HG02938 (cell line): ENCODE measurements around the gene PRRT1B.

Experiments
- ATAC-seq: cut with Tn5 transposase; IDR thresholded peaks from one replicate; pipeline ENCODE4 v1.9.1; 2021; ENCODE audit warnings: mild to moderate bottlenecking, moderate library complexity; ENCODE audit not compliant: unreplicated experiment

The PRRT1B gene

DNA sequence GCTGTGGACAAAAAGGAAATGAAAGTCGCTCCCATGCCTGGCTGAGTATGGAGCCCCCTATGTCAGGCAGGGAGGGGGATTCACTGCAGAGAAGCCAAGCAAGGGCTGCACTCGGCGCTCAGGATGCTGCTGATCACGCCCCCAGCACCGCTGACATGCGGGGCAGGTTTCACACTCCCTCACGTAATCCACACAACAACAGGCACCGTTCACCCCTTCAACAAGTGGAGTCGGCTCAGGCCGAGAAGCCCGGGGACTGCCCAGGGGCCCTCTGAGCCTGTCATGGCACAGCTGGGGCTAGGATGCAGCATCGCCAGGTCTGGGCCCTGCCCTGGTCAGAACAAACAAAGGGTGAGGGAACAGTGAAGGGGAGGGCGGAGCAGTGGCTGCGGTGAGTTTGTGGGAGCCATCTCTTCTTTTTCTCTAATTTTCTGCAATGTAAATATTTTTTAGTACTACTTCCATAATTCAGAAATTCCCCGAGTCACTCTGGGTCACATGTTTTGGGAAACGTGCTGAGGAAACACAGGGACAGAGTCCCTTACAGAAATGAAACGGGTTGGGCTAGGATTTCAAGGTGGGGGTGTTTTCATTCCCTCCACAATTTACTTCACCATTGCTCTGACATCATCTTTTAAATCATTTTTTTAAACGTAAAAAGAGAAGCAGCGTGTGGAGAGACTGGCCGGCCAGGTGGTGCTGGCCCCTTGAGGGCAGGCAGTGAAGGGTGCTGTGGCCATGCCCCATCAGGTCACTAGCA lies 49.8 kb downstream of the PRRT1B start:
- ATAC-seq, result no peak

DNA sequence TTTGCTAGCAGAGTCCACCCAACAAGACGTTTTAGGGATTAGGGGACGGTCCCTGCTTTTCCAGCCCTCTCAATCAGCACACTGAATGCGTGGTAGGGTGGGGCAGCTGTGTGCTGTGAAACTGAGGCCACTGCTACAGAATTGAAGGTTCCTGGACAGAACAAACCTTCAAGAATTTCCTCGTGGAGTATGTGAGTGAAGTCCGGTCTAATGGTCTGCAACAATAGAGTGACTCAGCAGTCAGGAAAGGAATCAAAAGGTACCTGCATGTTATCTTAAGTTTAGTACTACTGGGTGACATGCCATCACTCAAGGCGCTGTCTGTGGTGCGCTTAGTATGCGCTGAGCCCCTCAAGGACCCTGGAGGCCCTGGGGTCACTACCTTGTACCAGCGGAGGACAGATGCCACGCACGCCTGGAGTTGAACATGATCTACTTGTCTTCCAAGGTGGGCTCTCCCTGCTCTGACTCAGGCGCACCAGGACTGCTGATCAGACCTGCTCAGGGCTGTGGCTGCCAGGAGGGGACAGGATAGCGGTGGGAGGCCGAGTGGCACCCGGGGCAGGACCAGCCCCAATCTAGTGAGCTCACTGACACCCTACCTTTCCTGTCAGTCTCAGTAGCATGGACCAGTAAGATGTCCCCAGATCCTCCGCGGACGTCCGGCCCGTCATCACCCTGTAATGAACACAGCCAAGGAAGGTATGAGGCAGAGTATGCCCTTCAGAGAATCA lies 50.5 kb downstream of the PRRT1B start:
- ATAC-seq, result no peak

DNA sequence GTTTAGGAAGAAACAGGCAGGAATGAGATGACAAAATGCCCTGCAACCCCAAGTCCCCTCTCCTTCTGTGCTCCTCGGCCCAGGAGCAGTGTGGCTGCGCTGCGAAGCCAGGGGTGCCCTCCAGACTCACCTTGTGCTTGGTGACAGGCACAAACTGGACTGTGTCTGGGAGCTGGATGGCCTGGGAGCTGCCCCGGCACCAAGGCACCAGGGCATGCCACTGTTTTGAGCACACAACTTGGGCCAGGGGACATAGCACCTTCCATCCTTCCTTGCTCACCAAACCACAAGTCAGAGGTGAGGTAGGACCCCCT lies 51.1 kb downstream of the PRRT1B start:
- ATAC-seq, result no peak

DNA sequence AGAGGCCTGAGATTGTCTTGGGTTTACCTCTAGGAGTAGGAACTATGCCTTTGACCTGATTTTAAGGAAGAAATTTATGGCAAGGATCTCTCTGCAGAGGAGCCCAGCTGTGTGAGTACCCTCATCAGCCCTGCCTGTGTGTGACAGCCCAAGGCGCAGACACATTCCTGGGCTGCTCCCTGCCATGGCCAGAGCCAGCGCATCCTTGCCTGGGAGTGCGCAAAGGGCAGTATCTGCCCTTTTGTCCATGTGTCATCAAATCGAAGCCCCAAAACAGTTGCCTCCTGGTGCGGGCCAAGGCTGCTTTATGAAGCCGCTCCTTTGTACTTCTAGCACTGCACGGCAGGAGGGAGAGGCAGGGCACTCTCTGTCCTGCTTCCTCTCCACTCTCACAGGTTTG lies 51.9 kb downstream of the PRRT1B start:
- no peak for ATAC-seq

DNA sequence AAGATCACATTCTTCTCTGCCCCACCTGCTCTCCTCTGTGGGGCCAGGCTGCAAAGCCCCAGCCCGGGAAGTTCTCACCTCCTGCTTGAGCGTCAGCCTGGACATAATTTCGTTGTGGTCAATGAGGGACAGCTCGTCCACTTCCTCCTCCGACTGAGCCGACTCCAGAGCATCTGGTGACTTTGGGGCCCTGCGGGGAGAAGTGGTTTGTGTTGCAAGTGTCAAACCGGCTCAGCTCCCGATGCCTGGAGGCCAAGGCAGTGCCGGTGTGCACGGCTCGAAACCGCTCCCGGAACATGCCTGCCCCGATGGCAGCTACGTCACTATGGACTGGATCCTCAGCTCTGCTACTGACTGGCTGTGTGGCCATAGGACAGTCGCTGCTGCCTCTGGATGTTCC lies 52.8 kb downstream of the PRRT1B start:
- no peak for ATAC-seq

DNA sequence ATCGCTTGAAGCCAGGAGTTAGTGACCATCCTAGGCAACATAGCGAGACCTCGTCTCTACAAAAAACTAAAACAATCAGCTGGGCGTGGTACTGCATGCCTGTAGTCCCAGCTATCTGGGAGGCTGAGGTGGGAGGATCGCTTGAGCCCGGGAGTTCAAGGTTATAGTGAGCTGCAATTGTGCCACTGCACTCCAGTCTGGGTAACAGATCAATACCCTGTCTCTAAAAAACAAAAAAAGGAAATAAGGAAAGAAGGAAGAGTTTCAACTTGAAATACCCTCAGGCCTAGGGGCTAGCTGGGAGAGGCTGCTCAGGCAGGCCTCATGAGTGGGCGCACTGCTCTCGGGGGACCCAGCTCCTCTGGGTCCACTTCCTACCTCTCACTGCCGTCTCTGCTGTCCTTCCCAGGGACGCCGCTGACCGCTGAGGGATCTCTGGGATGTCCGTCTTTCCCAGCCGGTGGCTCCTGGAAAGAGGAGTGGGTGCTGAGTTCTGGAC lies 56.4 kb downstream of the PRRT1B start:
- ATAC-seq, result no peak

DNA sequence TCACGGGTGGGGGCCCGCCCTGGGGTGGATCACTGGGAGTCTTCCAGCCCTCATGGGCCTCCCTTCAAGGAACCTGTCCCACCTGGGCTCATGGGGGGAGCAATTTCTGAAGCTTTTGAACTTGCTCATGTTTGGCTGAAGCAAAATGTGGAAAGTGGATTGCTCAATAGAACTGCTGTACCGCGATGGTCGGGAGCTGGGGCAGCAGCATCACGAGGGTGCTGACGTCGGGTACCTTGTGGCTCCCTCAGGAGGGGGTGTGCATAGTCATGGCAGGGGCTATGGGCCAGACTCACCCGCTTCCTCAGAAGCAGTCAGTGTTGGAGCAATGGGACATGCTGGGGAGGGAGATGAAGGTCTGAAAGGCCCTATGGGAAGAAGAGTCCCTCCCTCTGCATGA lies 57.9 kb downstream of the PRRT1B start:
- ATAC-seq, result no peak

DNA sequence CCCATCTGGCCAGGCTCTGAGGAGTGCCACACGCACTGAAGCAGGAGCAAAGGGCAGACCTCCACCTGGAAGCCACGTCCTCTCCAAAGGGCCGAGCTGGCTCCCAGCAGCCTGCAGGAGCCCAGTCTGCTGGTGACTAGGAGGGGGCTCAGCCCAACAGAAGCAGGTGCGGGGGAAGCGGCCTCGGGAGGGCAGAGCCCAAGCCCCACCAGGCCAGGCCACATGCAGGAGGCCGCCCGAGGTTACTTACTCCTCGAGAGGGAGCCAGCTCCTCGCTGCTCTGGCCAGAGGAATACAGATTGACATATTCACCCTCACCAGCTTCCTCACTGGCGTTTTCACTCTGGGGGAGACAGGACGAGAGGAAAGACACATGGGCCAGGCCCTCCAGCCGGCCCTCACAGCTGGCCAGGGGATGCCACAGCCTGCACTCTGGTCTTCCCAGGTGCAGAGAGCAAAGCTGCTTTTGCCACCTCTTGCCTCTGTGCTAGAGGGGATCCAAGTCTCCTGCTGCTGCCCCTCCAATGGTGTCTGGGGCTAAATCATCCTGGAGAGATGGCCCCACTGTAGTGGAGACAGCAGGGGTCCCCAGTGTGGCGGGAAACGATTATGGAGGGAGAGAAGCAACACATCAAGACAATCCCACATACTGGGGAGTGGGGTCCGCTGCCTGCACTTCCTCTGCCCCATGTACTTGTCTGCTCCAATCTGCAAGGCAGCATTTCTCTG lies 58.6 kb downstream of the PRRT1B start:
- ATAC-seq, result no peak

DNA sequence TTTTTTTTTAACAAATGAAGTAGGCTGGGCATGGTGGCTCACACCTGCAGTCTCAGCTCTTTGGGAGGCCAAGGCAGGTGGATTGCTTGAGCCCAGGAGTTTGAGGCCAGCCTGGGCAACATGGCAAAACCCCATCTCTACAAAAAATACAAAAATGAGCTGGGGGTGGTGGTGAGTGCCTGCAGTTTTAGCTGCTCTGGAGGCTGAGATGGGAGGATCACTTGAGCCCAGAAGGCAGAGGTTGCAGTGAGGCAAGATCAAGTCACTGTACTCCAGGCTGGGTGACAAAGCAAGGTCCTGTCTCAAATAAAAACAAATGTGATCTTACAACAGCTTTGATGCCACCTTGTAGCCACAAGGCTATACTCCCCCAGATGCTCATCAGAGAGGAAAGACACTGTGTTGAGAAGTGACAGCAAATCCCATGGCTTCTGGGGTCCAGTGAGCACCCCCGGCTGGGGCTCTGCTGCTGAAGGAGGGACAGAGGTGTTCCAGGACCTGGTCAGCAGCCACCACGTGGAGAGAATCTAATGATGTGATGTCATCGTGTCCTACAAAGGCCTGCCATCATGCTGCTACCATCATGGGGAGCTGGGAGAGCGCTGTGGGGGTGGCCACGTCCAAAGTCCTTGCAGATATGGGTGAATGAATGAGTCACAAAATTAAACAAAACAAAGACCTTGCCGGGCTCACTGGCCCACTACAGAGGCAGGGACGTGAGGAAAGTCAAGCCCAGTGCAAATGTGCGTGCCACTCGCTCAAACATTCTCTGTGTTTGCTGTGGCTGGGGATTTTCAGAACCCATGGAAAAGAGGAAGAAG lies 60.7 kb downstream of the PRRT1B start:
- no peak for ATAC-seq

DNA sequence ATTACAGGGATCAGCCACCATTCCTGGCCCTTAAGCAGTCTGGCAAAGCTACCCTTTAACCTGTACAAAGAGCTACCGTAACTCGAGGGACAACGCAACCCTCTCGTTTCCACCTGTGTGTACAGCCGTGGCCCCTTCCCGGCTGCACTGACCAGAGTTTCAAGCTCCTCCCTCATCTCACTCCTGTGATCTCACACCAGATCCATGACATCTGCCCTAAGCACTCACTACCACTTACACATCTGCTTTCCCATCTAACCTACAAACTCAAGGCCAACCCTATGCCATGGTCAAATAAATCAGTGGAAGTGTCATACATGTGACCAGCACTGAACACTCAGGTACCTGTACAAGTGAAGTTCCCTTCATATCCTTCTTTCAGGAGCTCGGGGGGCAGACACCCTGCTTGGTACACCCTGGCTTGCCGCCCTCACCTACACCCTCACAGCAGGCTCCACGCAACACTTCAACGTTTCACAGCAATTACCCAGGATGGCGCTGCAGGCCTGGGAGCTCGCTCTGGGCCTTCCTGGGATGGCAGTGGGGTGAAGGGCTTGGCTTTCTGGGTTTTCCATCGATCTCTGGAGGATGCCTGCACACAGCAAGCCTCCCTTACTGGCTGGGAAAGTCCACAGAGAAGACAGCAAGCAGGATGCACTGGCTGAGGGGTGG lies 61.7 kb downstream of the PRRT1B start:
- ATAC-seq, result no peak

DNA sequence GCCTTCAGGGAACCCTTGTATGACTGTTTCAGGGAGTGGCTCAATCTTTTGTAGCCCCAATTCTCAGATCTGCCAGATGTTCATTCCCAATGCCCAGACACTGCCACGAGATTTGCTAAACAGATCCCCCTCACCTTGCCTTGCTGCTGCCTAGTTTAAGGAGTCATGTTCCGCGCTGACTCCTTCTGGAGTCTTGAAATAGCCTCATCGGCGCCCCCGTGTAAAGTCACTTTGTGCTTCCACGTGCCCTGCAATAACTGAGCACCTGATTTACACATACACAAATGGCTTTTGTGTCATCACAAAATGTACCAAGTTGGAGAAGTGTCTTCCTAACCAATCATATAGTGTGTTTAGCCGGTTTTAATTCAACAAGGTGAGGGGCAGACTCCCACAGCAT lies 62.3 kb downstream of the PRRT1B start:
- no peak for ATAC-seq

DNA sequence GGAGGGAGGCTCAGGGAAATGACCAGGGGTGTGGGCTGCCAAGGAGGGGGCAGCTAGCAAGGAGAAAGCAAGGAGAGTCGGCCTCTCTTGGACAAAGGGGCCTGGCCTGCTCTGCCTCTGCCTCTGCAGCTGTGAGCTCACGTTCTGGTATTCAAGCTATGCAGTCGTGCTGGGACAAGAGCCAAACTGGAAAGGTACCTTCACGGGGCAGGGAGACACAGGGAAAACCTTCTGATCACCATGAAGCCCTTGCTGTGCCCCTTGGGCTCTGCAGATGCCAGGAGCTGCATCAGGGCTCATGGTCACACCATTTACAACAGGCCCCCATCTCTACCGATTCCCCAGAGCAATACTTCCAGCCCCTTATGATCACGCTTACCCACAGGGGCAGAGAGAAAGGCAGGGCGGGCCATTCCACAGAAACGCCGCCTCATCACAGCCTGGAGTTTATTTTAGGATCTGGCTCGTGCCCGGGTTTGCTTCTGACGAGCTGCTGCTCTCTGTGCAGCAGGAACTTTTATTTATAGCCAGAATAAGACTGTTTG lies 63.2 kb downstream of the PRRT1B start:
- ATAC-seq, result no peak
